ENCODE measurements around the gene RALGAPB.

The RALGAPB gene

GRCh38 chr20:38612751-38613515 is 140.3 kb downstream of the RALGAPB start:
- no peak for DNase-seq (ENCODE audit: low spot score)

- no peak for DNase-seq (ENCODE audit: low spot score)
These were observed 142.6 kb downstream of the RALGAPB start for GRCh38 chr20:38615283-38615682.

- no peak for DNase-seq (ENCODE audit: low spot score)
These were observed 143.8 kb downstream of the RALGAPB start for GRCh38 chr20:38616457-38616856.

GRCh38 chr20:38617011-38617829 is 144.6 kb downstream of the RALGAPB start:
- no peak for DNase-seq (ENCODE audit: low spot score)

GRCh38 chr20:38617830-38618196 is 145.2 kb downstream of the RALGAPB start:
- DNase-seq (ENCODE audit: low spot score), result no peak

GRCh38 chr20:38620441-38620840 is 147.8 kb downstream of the RALGAPB start:
- no peak for DNase-seq (ENCODE audit: low spot score)

GRCh38 chr20:38623061-38623460 is 150.4 kb downstream of the RALGAPB start:
- no peak for DNase-seq (ENCODE audit: low spot score)

GRCh38 chr20:38624084-38624483 is 151.4 kb downstream of the RALGAPB start:
- DNase-seq (ENCODE audit: low spot score), result no peak

- no peak for DNase-seq (ENCODE audit: low spot score)
These were observed 153.3 kb downstream of the RALGAPB start for GRCh38 chr20:38625896-38626295.

- no peak for DNase-seq (ENCODE audit: low spot score)
These were observed 154.4 kb downstream of the RALGAPB start for GRCh38 chr20:38626921-38627659.

Measured in HuH-7.5 (cell line).